ENCODE data around the gene DMRTC2. TPM values are rescaled to one million over a fixed set of nuclear protein-coding genes. Genes with fewer than 3 reads are reported as not detected.

DMRTC2 gene
- total and polyA plus RNA-seq, 5 experiments from 2014 or later, result not detected

- POLR2A ChIA-PET, result interaction anchor here (0.6 to 13.9 kb wide), 19 partner anchors 9 to 335 kb away, joined by 3 to 819 read pairs (median 6); partner anchors contain the start of genes CD79A, ERFL, RABAC1 and RPS19
- DNase-seq (peak in 9 of 10 donors; percentile 52 to 94 (median 83)), ATAC-seq (peak; percentile 48 to 69)
- Mint-ChIP-seq H3K27me3 (peaks cover 0 to 1% (median 0%) of the 10 kb centered on the region in 5 donors), H3K4me1 (peaks cover 34 to 76% (median 49%) of the 10 kb centered on the region in 4 donors), H3K27ac (peak overlapping the region; percentile 94 to 100 (median 99)), H3K4me3 (peak overlapping the region; percentile 94 to 99 (median 97)), H3K36me3 (peaks cover 15 to 55% (median 35%) of the 10 kb centered on the region in 3 donors), H3K9me3 (no peaks in the 10 kb centered on the region)
These were observed 42.2 kb downstream of the DMRTC2 start for GRCh38 chr19:41886761-41887710.

- POLR2A ChIA-PET, result interaction anchor here (0.6 to 13.9 kb wide), 15 partner anchors 9 to 345 kb away, joined by 3 to 819 read pairs (median 7); partner anchors contain the start of genes CD79A, ERFL, RABAC1 and RPS19
These were observed 43.0 kb downstream of the DMRTC2 start for GRCh38 chr19:41887711-41888382.

GRCh38 chr19:41888926-41889325, 44.1 kb downstream of the DMRTC2 start:
- Mint-ChIP-seq H3K27me3 (peaks cover 0 to 1% (median 0%) of the 10 kb centered on the region in 5 donors), H3K9me3 (no peaks in the 10 kb centered on the region), H3K27ac (peak overlapping the region; percentile 94 to 100 (median 99)), H3K4me1 (peaks cover 32 to 77% (median 56%) of the 10 kb centered on the region in 4 donors), H3K4me3 (peak overlapping the region; percentile 94 to 99 (median 97)), H3K36me3 (peaks cover 9 to 57% (median 33%) of the 10 kb centered on the region in 3 donors)
- ATAC-seq, result peak; percentile 5 to 42
- POLR2A ChIA-PET, result interaction anchor here (1.3 to 13.9 kb wide), 12 partner anchors 17 to 187 kb away, joined by 3 to 819 read pairs (median 10); partner anchors contain the start of genes CD79A, ERFL, RABAC1 and RPS19
- DNase-seq, result peak in 8 of 10 donors; percentile 43 to 78 (median 74)

More at GRCh38 chr19:41887711-41888382, 43.0 kb downstream of the DMRTC2 start:
- H3K4me3 Mint-ChIP-seq, result peak overlapping the region; percentile 94 to 99 (median 97)
- H3K27ac Mint-ChIP-seq, result peak overlapping the region; percentile 94 to 100 (median 99)
- DNase-seq, result peak; percentile 65 to 94 (median 84)
- H3K36me3 Mint-ChIP-seq, result peaks cover 9 to 53% (median 35%) of the 10 kb centered on the region in 3 donors
- no peaks in the 10 kb centered on the region for H3K9me3 Mint-ChIP-seq
- peak; percentile 56 to 58 for ATAC-seq
- peaks cover 29 to 74% (median 49%) of the 10 kb centered on the region in 4 donors for H3K4me1 Mint-ChIP-seq
- peaks cover 0 to 1% (median 0%) of the 10 kb centered on the region in 5 donors for H3K27me3 Mint-ChIP-seq

- ATAC-seq (no peak), DNase-seq (no peak)
- Mint-ChIP-seq H3K27me3 (peaks cover 0 to 1% (median 0%) of the 10 kb centered on the region in 5 donors), H3K4me1 (peaks cover 33 to 80% (median 62%) of the 10 kb centered on the region in 4 donors), H3K27ac (peak overlapping the region; percentile 94 to 100 (median 99)), H3K36me3 (peaks cover 9 to 65% (median 33%) of the 10 kb centered on the region in 3 donors), H3K9me3 (no peaks in the 10 kb centered on the region), H3K4me3 (peak overlapping the region; percentile 94 to 99 (median 97))
- POLR2A ChIA-PET, result interaction anchor here (1.3 to 13.9 kb wide), 9 partner anchors 9 to 69 kb away, joined by 4 to 819 read pairs (median 176); partner anchors contain the start of genes CD79A, ERFL, RABAC1 and RPS19
These were observed 45.1 kb downstream of the DMRTC2 start for GRCh38 chr19:41889896-41890295.

- DNase-seq, result no peak
- Mint-ChIP-seq H3K4me3 (peak overlapping the region in 6 of 10 donors; percentile 48 to 97 (median 74)), H3K27me3 (peaks cover 0 to 1% (median 0%) of the 10 kb centered on the region in 5 donors), H3K36me3 (peaks cover 9 to 68% (median 36%) of the 10 kb centered on the region in 3 donors), H3K27ac (peak overlapping the region; percentile 13 to 99 (median 92)), H3K4me1 (peaks cover 35 to 80% (median 66%) of the 10 kb centered on the region in 4 donors), H3K9me3 (no peaks in the 10 kb centered on the region)
- POLR2A ChIA-PET, result interaction anchor here (0.7 to 13.9 kb wide), 9 partner anchors 10 to 68 kb away, joined by 3 to 819 read pairs (median 21); partner anchors contain the start of genes CD79A, ERFL, RABAC1 and RPS19
- ATAC-seq, result no peak
These were observed 46.1 kb downstream of the DMRTC2 start for GRCh38 chr19:41890936-41891335.

- Mint-ChIP-seq H3K4me3 (peak overlapping the region in 7 of 10 donors; percentile 69 to 97 (median 81)), H3K36me3 (peaks cover 4 to 66% (median 23%) of the 10 kb centered on the region in 3 donors), H3K4me1 (peaks cover 34 to 75% (median 70%) of the 10 kb centered on the region in 4 donors), H3K27me3 (peaks cover 0 to 1% (median 0%) of the 10 kb centered on the region in 5 donors), H3K27ac (peak overlapping the region; percentile 83 to 99 (median 92)), H3K9me3 (no peaks in the 10 kb centered on the region)
- DNase-seq (no peak), ATAC-seq (no peak)
- POLR2A ChIA-PET, result interaction anchor here (1.4 to 13.9 kb wide), 8 partner anchors 9 to 55 kb away, joined by 3 to 819 read pairs (median 98); partner anchors contain the start of genes CD79A, ERFL and RPS19
These were observed 47.5 kb downstream of the DMRTC2 start for GRCh38 chr19:41892173-41892902.

- Mint-ChIP-seq H3K36me3 (peaks cover 4 to 73% (median 25%) of the 10 kb centered on the region in 3 donors), H3K9me3 (no peaks in the 10 kb centered on the region), H3K4me3 (peak overlapping the region in 9 of 10 donors; percentile 53 to 86 (median 74)), H3K4me1 (peaks cover 37 to 81% (median 75%) of the 10 kb centered on the region in 4 donors), H3K27me3 (no peaks in the 10 kb centered on the region), H3K27ac (peak overlapping the region; percentile 78 to 98 (median 90))
- POLR2A ChIA-PET, result interaction anchor here (2.3 to 3.9 kb wide), 2 partner anchors 15 to 28 kb away, joined by 5 to 61 read pairs; no protein-coding TSS in a partner anchor
- ATAC-seq (peak; percentile 19 to 41), DNase-seq (peak in 1 of 10 donors; percentile 42)
These were observed 49.1 kb downstream of the DMRTC2 start for GRCh38 chr19:41893899-41894298.

GRCh38 chr19:41894350-41894749, 49.5 kb downstream of the DMRTC2 start:
- ATAC-seq, result no peak
- Mint-ChIP-seq H3K4me3 (peak overlapping the region in 9 of 10 donors; percentile 14 to 86 (median 74)), H3K27me3 (no peaks in the 10 kb centered on the region), H3K4me1 (peaks cover 36 to 81% (median 74%) of the 10 kb centered on the region in 4 donors), H3K36me3 (peaks cover 9 to 73% (median 21%) of the 10 kb centered on the region in 3 donors), H3K9me3 (no peaks in the 10 kb centered on the region), H3K27ac (peak overlapping the region; percentile 78 to 98 (median 90))
- POLR2A ChIA-PET, result interaction anchor here (0.5 to 3.9 kb wide), 7 partner anchors 10 to 62 kb away, joined by 3 to 61 read pairs (median 5); no protein-coding TSS in a partner anchor
- DNase-seq, result no peak

GRCh38 chr19:41895745-41896580, 51.1 kb downstream of the DMRTC2 start:
- Mint-ChIP-seq H3K27me3 (no peaks in the 10 kb centered on the region), H3K4me1 (peaks cover 31 to 74% (median 71%) of the 10 kb centered on the region in 4 donors), H3K4me3 (peak overlapping the region; percentile 14 to 86 (median 74)), H3K27ac (peak overlapping the region; percentile 85 to 96 (median 92)), H3K9me3 (no peaks in the 10 kb centered on the region), H3K36me3 (peaks cover 9 to 77% (median 21%) of the 10 kb centered on the region in 3 donors)
- POLR2A ChIA-PET, result interaction anchor here (0.6 to 3.9 kb wide), 17 partner anchors 8 to 55 kb away, joined by 3 to 61 read pairs (median 5); partner anchors contain the start of gene RPS19
- ATAC-seq, result peak; percentile 61 to 70
- DNase-seq, result no peak

- Mint-ChIP-seq H3K27ac (peak overlapping the region; percentile 66 to 96 (median 84)), H3K4me1 (peaks cover 29 to 73% (median 68%) of the 10 kb centered on the region in 4 donors), H3K4me3 (peak overlapping the region in 7 of 10 donors; percentile 10 to 84 (median 48)), H3K9me3 (no peaks in the 10 kb centered on the region), H3K36me3 (peaks cover 6 to 80% (median 20%) of the 10 kb centered on the region in 3 donors), H3K27me3 (no peaks in the 10 kb centered on the region)
- ATAC-seq (no peak), DNase-seq (no peak)
- POLR2A ChIA-PET, result interaction anchor here (0.6 to 3.9 kb wide), 8 partner anchors 9 to 25 kb away, joined by 3 to 61 read pairs (median 5); partner anchors contain the start of gene ARHGEF1
These were observed 51.7 kb downstream of the DMRTC2 start for GRCh38 chr19:41896581-41896942.

All from naive thymus-derived CD8-positive, alpha-beta T cell (primary cell).